WTC11 (cell line): ENCODE measurements around the gene BEX2. TPM values are rescaled to one million over a fixed set of nuclear protein-coding genes. Genes with fewer than 3 reads are reported as not detected.
A peak's percentile ranks its signal among the peaks of the same experiment; 100 is the strongest.

ENCODE experiments used
- ATAC-seq: fragments of 200-7000 bp; cut with Tn5 transposase; 2 replicates; pipeline ENCODE4 v1.10.0; 2021; ENCODE audit warnings: mild to moderate bottlenecking, moderate library complexity
- CTCF ChIA-PET: fragments of 300-600 bp; sonication (Branson Sonifier 250); formaldehyde crosslinking; loops from one replicate; lab custom pipeline; 2021; ENCODE audit warnings: antibody characterized with exemption; lab: Charles Lee
- POLR2A ChIA-PET: fragments of 350-600 bp; sonication (Branson Sonifier 250); formaldehyde crosslinking; loops from one replicate; lab custom pipeline; 2021; ENCODE audit warnings: antibody characterized with exemption; lab: Charles Lee
- DNase-seq: peaks from one replicate; pipeline ENCODE4 v3.0.0; 2021; ENCODE audit warnings: low spot score
- H3K27ac Mint-ChIP-seq: 2 replicates; pipeline ENCODE4 v1.8.0; 2021; ENCODE audit warnings: mixed read lengths
- H3K27me3 Mint-ChIP-seq: 2 replicates; pipeline ENCODE4 v1.8.0; 2021; ENCODE audit warnings: low read depth, mild to moderate bottlenecking, moderate library complexity, mixed read lengths
- H3K36me3 Mint-ChIP-seq: 2 replicates; pipeline ENCODE4 v1.8.0; 2021; ENCODE audit warnings: mixed read lengths
- H3K4me1 Mint-ChIP-seq: 2 replicates; pipeline ENCODE4 v1.8.0; 2022; ENCODE audit warnings: mixed read lengths
- H3K4me3 Mint-ChIP-seq: 2 replicates; pipeline ENCODE4 v1.8.0; 2021; ENCODE audit warnings: mild to moderate bottlenecking, moderate library complexity, mixed read lengths
- H3K9me3 Mint-ChIP-seq: 2 replicates; pipeline ENCODE4 v1.8.0; 2021; ENCODE audit warnings: mixed read lengths
- CBFB ChIP-seq: sonication (generic); formaldehyde crosslinking; IDR thresholded peaks from 2 replicates; pipeline ENCODE4 v1.8.1; 2022; ENCODE audit warnings: mild to moderate bottlenecking, low read depth, missing genetic modification reagents
- CREB1 ChIP-seq: sonication (generic); formaldehyde crosslinking; IDR thresholded peaks from 2 replicates; pipeline ENCODE4 v1.8.0; 2023; ENCODE audit warnings: mild to moderate bottlenecking, missing genetic modification reagents
- ESRRA ChIP-seq: sonication (generic); formaldehyde crosslinking; IDR thresholded peaks from 2 replicates; pipeline ENCODE4 v1.8.1; 2022; ENCODE audit warnings: mild to moderate bottlenecking, missing genetic modification reagents, borderline replicate concordance
- FOXK1 ChIP-seq: sonication (generic); formaldehyde crosslinking; IDR thresholded peaks from 2 replicates; pipeline ENCODE4 v1.8.0; 2022; ENCODE audit warnings: mild to moderate bottlenecking, moderate library complexity, missing genetic modification reagents
- FOXP1 ChIP-seq: sonication (generic); formaldehyde crosslinking; IDR thresholded peaks from 2 replicates; pipeline ENCODE4 v1.8.0; 2022; ENCODE audit warnings: missing genetic modification reagents, mild to moderate bottlenecking, moderate library complexity, borderline replicate concordance
- MYBL2 ChIP-seq: sonication (generic); formaldehyde crosslinking; IDR thresholded peaks from 2 replicates; pipeline ENCODE4 v1.8.1; 2023; ENCODE audit warnings: mild to moderate bottlenecking, moderate library complexity, missing genetic modification reagents
- RORB ChIP-seq: fragments of 250-450 bp; sonication (Bioruptor Pico); IDR thresholded peaks from 2 replicates; pipeline ENCODE4 v1.9.0; 2021; ENCODE audit warnings: mild to moderate bottlenecking
- SMAD3 ChIP-seq: sonication (generic); formaldehyde crosslinking; IDR thresholded peaks from 2 replicates; pipeline ENCODE4 v1.8.0; 2022; ENCODE audit warnings: missing genetic modification reagents, mild to moderate bottlenecking, borderline replicate concordance
- SMAD4 ChIP-seq: sonication (generic); formaldehyde crosslinking; IDR thresholded peaks from 2 replicates; pipeline ENCODE4 v1.8.0; 2022; ENCODE audit warnings: mild to moderate bottlenecking, missing genetic modification reagents
- ZNF121 ChIP-seq: sonication (generic); formaldehyde crosslinking; IDR thresholded peaks from 2 replicates; pipeline ENCODE4 v1.8.0; 2023; ENCODE audit warnings: missing genetic modification reagents
- ZNF138 ChIP-seq: sonication (generic); formaldehyde crosslinking; conservative IDR thresholded peaks from 2 replicates; pipeline ENCODE4 v1.8.1; 2022; ENCODE audit warnings: mild to moderate bottlenecking, moderate library complexity, missing genetic modification reagents
- ZNF263 ChIP-seq: sonication (generic); formaldehyde crosslinking; IDR thresholded peaks from 2 replicates; pipeline ENCODE4 v1.8.1; 2022; ENCODE audit warnings: low read depth, mild to moderate bottlenecking, moderate library complexity, missing genetic modification reagents
- ZNF671 ChIP-seq: fragments of 250-450 bp; sonication (Bioruptor Pico); IDR thresholded peaks from 2 replicates; pipeline ENCODE4 v1.8.0; 2021; ENCODE audit warnings: mild to moderate bottlenecking
- total RNA-seq: library from RNA; stranded (reverse); gene quantifications from 3 replicates; pipeline ENCODE4 v1.2.3, GENCODE V29; 2021
- TF ChIP-seq, protein P1 (sequence below): sonication (generic); formaldehyde crosslinking; IDR thresholded peaks from 2 replicates; pipeline ENCODE4 v1.8.0; 2022; ENCODE audit warnings: mild to moderate bottlenecking, missing genetic modification reagents
- TF ChIP-seq, protein P2 (sequence below): sonication (generic); formaldehyde crosslinking; IDR thresholded peaks from 2 replicates; pipeline ENCODE4 v1.8.1; 2022; ENCODE audit warnings: mild to moderate bottlenecking, moderate library complexity, missing genetic modification reagents
- TF ChIP-seq, protein P3 (sequence below): sonication (generic); formaldehyde crosslinking; IDR thresholded peaks from 2 replicates; pipeline ENCODE4 v1.8.1; 2023; ENCODE audit warnings: mild to moderate bottlenecking, moderate library complexity, missing genetic modification reagents
- TF ChIP-seq, protein P4 (sequence below): fragments of 250-450 bp; sonication (Bioruptor Pico); IDR thresholded peaks from 2 replicates; pipeline ENCODE4 v1.9.0; 2021; ENCODE audit warnings: mild to moderate bottlenecking
- TF ChIP-seq, protein P5 (sequence below): fragments of 200-600 bp; IDR thresholded peaks from 2 replicates; pipeline ENCODE4 v1.8.0; 2022; ENCODE audit warnings: antibody characterized with exemption
- TF ChIP-seq, protein P6 (sequence below): fragments of 250-450 bp; sonication (Bioruptor Pico); IDR thresholded peaks from 2 replicates; pipeline ENCODE4 v2.1.2; 2022; ENCODE audit warnings: mild to moderate bottlenecking, moderate library complexity
- TF ChIP-seq, protein P7 (sequence below): sonication (generic); formaldehyde crosslinking; IDR thresholded peaks from 2 replicates; pipeline ENCODE4 v1.8.0; 2023; ENCODE audit warnings: missing genetic modification reagents, mild to moderate bottlenecking, borderline replicate concordance

The BEX2 gene
- total RNA-seq, 1 experiment from 2014 or later = 30.6 TPM

DNA sequence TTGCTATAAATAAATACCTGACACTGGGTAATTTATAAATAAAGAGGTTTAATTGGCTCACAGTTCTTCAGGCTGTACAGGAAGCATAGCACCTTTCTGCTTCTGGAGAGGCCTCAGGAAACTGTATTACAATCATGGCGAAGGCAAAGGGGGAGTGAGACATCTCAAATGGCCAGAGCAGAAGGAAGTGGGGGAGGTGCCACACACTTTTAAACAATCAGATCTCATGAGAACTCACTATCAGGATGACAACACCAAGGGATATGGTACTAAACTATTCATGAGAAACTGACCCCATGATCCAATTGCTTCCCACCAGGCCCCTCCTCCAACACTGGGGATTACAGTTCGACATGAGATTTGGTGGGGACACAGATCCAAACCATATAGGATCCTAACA lies 33.8 kb upstream of the BEX2 start (continued):
- TF ChIP-seq MYBL2 (no peak), SMAD3 (CRISPR knock-in tag) (no peak), FOXK1 (no peak)
- TF ChIP-seq, protein P1, sequence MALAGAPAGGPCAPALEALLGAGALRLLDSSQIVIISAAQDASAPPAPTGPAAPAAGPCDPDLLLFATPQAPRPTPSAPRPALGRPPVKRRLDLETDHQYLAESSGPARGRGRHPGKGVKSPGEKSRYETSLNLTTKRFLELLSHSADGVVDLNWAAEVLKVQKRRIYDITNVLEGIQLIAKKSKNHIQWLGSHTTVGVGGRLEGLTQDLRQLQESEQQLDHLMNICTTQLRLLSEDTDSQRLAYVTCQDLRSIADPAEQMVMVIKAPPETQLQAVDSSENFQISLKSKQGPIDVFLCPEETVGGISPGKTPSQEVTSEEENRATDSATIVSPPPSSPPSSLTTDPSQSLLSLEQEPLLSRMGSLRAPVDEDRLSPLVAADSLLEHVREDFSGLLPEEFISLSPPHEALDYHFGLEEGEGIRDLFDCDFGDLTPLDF (CRISPR knock-in tag) = no peak
- TF ChIP-seq, protein P2, sequence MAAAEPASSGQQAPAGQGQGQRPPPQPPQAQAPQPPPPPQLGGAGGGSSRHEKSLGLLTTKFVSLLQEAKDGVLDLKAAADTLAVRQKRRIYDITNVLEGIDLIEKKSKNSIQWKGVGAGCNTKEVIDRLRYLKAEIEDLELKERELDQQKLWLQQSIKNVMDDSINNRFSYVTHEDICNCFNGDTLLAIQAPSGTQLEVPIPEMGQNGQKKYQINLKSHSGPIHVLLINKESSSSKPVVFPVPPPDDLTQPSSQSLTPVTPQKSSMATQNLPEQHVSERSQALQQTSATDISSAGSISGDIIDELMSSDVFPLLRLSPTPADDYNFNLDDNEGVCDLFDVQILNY (CRISPR knock-in tag) = no peak
- TF ChIP-seq, protein P3, sequence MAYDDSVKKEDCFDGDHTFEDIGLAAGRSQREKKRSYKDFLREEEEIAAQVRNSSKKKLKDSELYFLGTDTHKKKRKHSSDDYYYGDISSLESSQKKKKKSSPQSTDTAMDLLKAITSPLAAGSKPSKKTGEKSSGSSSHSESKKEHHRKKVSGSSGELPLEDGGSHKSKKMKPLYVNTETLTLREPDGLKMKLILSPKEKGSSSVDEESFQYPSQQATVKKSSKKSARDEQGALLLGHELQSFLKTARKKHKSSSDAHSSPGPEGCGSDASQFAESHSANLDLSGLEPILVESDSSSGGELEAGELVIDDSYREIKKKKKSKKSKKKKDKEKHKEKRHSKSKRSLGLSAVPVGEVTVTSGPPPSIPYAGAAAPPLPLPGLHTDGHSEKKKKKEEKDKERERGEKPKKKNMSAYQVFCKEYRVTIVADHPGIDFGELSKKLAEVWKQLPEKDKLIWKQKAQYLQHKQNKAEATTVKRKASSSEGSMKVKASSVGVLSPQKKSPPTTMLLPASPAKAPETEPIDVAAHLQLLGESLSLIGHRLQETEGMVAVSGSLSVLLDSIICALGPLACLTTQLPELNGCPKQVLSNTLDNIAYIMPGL (CRISPR knock-in tag) = no peak

DNA sequence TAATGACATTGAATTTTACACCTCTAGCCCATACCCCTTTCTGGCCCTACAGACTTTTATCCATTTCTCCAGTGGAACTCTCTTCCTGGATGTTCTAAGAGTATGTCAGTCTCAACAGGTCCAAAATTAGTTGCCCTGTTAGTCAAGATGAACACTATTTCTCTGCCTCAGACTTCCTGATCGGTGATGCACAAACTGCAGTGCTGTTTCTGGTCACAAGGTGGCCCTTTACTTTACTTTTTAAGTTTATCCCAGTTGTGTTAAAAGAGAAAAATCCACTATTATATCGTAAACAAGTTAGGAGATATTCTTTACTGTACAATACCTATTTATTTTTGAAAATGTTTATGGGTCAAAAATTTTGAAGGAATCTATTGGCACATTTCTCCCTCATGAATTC lies 32.3 kb upstream of the BEX2 start:
- peaks cover 16% of the 10 kb centered on the region for H3K27me3 Mint-ChIP-seq
- H3K36me3 Mint-ChIP-seq = no peaks in the 10 kb centered on the region
- ChIA-PET CTCF (interaction anchor here (0.7 to 1.0 kb wide), 4 partner anchors 13 to 122 kb away, joined by 3 to 10 read pairs (median 4); partner anchors contain the start of gene TCEAL7), POLR2A (interaction anchor here (0.5 to 0.6 kb wide), 2 partner anchors 13 to 32 kb away, joined by 3 to 7 read pairs; partner anchors contain the start of gene TCEAL9)
- H3K4me3 Mint-ChIP-seq = no peak overlapping the region
- TF ChIP-seq FOXP1 (no peak), ESRRA (CRISPR knock-in tag) (no peak), SMAD4 (CRISPR knock-in tag) (no peak), SMAD3 (CRISPR knock-in tag) (no peak), CBFB (CRISPR knock-in tag) (no peak)
- TF ChIP-seq, protein P4, sequence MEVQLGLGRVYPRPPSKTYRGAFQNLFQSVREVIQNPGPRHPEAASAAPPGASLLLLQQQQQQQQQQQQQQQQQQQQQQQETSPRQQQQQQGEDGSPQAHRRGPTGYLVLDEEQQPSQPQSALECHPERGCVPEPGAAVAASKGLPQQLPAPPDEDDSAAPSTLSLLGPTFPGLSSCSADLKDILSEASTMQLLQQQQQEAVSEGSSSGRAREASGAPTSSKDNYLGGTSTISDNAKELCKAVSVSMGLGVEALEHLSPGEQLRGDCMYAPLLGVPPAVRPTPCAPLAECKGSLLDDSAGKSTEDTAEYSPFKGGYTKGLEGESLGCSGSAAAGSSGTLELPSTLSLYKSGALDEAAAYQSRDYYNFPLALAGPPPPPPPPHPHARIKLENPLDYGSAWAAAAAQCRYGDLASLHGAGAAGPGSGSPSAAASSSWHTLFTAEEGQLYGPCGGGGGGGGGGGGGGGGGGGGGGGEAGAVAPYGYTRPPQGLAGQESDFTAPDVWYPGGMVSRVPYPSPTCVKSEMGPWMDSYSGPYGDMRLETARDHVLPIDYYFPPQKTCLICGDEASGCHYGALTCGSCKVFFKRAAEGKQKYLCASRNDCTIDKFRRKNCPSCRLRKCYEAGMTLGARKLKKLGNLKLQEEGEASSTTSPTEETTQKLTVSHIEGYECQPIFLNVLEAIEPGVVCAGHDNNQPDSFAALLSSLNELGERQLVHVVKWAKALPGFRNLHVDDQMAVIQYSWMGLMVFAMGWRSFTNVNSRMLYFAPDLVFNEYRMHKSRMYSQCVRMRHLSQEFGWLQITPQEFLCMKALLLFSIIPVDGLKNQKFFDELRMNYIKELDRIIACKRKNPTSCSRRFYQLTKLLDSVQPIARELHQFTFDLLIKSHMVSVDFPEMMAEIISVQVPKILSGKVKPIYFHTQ (CRISPR knock-in tag) = no peak
- TF ChIP-seq, protein P5, sequence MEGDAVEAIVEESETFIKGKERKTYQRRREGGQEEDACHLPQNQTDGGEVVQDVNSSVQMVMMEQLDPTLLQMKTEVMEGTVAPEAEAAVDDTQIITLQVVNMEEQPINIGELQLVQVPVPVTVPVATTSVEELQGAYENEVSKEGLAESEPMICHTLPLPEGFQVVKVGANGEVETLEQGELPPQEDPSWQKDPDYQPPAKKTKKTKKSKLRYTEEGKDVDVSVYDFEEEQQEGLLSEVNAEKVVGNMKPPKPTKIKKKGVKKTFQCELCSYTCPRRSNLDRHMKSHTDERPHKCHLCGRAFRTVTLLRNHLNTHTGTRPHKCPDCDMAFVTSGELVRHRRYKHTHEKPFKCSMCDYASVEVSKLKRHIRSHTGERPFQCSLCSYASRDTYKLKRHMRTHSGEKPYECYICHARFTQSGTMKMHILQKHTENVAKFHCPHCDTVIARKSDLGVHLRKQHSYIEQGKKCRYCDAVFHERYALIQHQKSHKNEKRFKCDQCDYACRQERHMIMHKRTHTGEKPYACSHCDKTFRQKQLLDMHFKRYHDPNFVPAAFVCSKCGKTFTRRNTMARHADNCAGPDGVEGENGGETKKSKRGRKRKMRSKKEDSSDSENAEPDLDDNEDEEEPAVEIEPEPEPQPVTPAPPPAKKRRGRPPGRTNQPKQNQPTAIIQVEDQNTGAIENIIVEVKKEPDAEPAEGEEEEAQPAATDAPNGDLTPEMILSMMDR = peak; percentile 28; the same call in 1 of the 2 replicates
- H3K4me1 Mint-ChIP-seq = peaks cover 10% of the 10 kb centered on the region
- DNase-seq (peak; percentile 27), ATAC-seq (peak; percentile 47)
- H3K27ac Mint-ChIP-seq = no peak overlapping the region
- H3K9me3 Mint-ChIP-seq = no peaks in the 10 kb centered on the region

DNA sequence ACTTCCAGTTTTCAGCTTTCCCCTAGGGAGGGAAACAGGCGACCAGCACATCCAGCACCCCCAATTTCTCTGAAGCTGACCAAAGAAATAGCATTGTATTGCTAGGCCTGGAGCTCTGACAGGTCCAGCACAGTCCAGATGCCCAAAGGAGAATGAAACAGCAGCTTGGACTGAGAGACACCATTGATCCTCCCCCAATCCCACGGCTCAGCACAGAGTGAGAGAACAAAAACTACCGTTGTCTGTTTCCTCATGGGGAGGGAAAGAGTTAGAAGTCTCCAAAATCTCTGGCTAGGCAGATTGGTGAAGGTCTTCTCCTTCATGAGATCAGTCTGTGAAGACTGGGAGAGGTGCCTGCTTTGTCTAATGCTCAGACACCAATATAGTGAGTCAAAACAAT lies 27.9 kb upstream of the BEX2 start:
- Mint-ChIP-seq H3K4me3 (no peak overlapping the region), H3K9me3 (no peaks in the 10 kb centered on the region), H3K4me1 (peaks cover 7% of the 10 kb centered on the region), H3K36me3 (no peaks in the 10 kb centered on the region), H3K27ac (no peak overlapping the region), H3K27me3 (peaks cover 3% of the 10 kb centered on the region; the same call in 1 of the 2 replicates)
- no peak for ATAC-seq
- ChIA-PET CTCF (interaction anchor here (0.6 kb wide), 1 partner anchor 393 kb away, joined by 3 read pairs; no protein-coding TSS in a partner anchor), POLR2A (no interaction called here)
- no peak for DNase-seq
- TF ChIP-seq, protein P6, sequence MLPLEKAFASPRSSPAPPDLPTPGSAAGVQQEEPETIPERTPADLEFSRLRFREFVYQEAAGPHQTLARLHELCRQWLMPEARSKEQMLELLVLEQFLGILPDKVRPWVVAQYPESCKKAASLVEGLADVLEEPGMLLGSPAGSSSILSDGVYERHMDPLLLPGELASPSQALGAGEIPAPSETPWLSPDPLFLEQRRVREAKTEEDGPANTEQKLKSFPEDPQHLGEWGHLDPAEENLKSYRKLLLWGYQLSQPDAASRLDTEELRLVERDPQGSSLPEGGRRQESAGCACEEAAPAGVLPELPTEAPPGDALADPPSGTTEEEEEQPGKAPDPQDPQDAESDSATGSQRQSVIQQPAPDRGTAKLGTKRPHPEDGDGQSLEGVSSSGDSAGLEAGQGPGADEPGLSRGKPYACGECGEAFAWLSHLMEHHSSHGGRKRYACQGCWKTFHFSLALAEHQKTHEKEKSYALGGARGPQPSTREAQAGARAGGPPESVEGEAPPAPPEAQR (CRISPR knock-in tag) = no peak
- TF ChIP-seq, protein P7, sequence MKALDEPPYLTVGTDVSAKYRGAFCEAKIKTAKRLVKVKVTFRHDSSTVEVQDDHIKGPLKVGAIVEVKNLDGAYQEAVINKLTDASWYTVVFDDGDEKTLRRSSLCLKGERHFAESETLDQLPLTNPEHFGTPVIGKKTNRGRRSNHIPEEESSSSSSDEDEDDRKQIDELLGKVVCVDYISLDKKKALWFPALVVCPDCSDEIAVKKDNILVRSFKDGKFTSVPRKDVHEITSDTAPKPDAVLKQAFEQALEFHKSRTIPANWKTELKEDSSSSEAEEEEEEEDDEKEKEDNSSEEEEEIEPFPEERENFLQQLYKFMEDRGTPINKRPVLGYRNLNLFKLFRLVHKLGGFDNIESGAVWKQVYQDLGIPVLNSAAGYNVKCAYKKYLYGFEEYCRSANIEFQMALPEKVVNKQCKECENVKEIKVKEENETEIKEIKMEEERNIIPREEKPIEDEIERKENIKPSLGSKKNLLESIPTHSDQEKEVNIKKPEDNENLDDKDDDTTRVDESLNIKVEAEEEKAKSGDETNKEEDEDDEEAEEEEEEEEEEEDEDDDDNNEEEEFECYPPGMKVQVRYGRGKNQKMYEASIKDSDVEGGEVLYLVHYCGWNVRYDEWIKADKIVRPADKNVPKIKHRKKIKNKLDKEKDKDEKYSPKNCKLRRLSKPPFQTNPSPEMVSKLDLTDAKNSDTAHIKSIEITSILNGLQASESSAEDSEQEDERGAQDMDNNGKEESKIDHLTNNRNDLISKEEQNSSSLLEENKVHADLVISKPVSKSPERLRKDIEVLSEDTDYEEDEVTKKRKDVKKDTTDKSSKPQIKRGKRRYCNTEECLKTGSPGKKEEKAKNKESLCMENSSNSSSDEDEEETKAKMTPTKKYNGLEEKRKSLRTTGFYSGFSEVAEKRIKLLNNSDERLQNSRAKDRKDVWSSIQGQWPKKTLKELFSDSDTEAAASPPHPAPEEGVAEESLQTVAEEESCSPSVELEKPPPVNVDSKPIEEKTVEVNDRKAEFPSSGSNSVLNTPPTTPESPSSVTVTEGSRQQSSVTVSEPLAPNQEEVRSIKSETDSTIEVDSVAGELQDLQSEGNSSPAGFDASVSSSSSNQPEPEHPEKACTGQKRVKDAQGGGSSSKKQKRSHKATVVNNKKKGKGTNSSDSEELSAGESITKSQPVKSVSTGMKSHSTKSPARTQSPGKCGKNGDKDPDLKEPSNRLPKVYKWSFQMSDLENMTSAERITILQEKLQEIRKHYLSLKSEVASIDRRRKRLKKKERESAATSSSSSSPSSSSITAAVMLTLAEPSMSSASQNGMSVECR (CRISPR knock-in tag) = no peak
- TF ChIP-seq CREB1 (no peak), ZNF671 (no peak), RORB (CRISPR knock-in tag) (no peak), ZNF263 (no peak), ZNF138 (CRISPR knock-in tag) (no peak), ZNF121 (CRISPR knock-in tag) (no peak)
